GM23338 (cell line): ENCODE measurements around the gene GLI3. TPM values are rescaled to one million over a fixed set of nuclear protein-coding genes. Genes with fewer than 3 reads are reported as not detected.
A peak's percentile ranks its signal among the peaks of the same experiment; 100 is the strongest.

Experiments
- ATAC-seq: fragments of 200-7000 bp; cut with Tn5 transposase; 3 replicates; pipeline ENCODE4 v1.9.1; 2020
- DNase-seq: peaks from one replicate; pipeline ENCODE4 v3.0.0-alpha.2; 2015; ENCODE audit warnings: low spot score
- H2AFZ ChIP-seq: fragments of 200-600 bp; sonication (generic); 2 replicates; pipeline ENCODE4 v1.8.0; 2016; ENCODE audit warnings: antibody characterized with exemption, mild to moderate bottlenecking, moderate library complexity
- H3F3A ChIP-seq: fragments of 200-600 bp; sonication (generic); replicated peaks from 2 replicates; pipeline ENCODE4 v1.8.0; 2017; ENCODE audit warnings: antibody characterized with exemption, mixed run types, low read depth
- H3K27ac ChIP-seq: fragments of 200-600 bp; sonication (generic); 2 replicates; pipeline ENCODE4 v1.6.1; 2016; ENCODE audit warnings: low read depth
- H3K27me3 ChIP-seq: fragments of 200-600 bp; sonication (generic); 2 replicates; pipeline ENCODE4 v1.8.0; 2016; ENCODE audit warnings: mild to moderate bottlenecking, mixed run types, moderate library complexity; ENCODE audit not compliant: insufficient read depth
- H3K36me3 ChIP-seq: fragments of 200-600 bp; sonication (generic); 2 replicates; pipeline ENCODE4 v1.8.0; 2016; ENCODE audit warnings: mild to moderate bottlenecking; ENCODE audit not compliant: insufficient read depth
- H3K4me1 ChIP-seq: fragments of 200-600 bp; sonication (generic); 2 replicates; pipeline ENCODE4 v1.8.0; 2016; ENCODE audit warnings: mild to moderate bottlenecking, moderate library complexity; ENCODE audit not compliant: insufficient read depth
- H3K4me2 ChIP-seq: fragments of 200-600 bp; sonication (generic); 2 replicates; pipeline ENCODE4 v1.7.1; 2017; ENCODE audit warnings: mixed run types
- H3K4me3 ChIP-seq: fragments of 200-600 bp; sonication (generic); 2 replicates; pipeline ENCODE4 v1.6.1; 2016; ENCODE audit warnings: mixed run types
- H3K79me2 ChIP-seq: fragments of 200-600 bp; sonication (generic); replicated peaks from 2 replicates; pipeline ENCODE4 v1.8.0; 2017; ENCODE audit warnings: mild to moderate bottlenecking; ENCODE audit not compliant: insufficient read depth
- H3K9me2 ChIP-seq: fragments of 200-600 bp; sonication (generic); 2 replicates; pipeline ENCODE4 v1.8.0; 2017; ENCODE audit not compliant: insufficient read depth
- H4K20me1 ChIP-seq: fragments of 200-600 bp; sonication (generic); replicated peaks from 2 replicates; pipeline ENCODE4 v1.8.0; 2017; ENCODE audit warnings: mild to moderate bottlenecking; ENCODE audit not compliant: insufficient read depth
- H3K27ac Mint-ChIP-seq: 2 replicates; pipeline ENCODE4 v1.8.0; 2020; ENCODE audit warnings: inconsistent platforms, mild to moderate bottlenecking, moderate library complexity, mixed read lengths
- H3K27me3 Mint-ChIP-seq: 3 replicates; pipeline ENCODE4 v1.8.0; 2022; ENCODE audit warnings: low read depth, mild to moderate bottlenecking, moderate library complexity, mixed read lengths, inconsistent platforms; ENCODE audit not compliant: insufficient read depth, poor library complexity
- H3K36me3 Mint-ChIP-seq: 3 replicates; pipeline ENCODE4 v1.8.0; 2021; ENCODE audit warnings: low read depth, mild to moderate bottlenecking, inconsistent platforms, moderate library complexity, mixed read lengths
- H3K4me1 Mint-ChIP-seq: 3 replicates; pipeline ENCODE4 v1.8.0; 2020; ENCODE audit warnings: mild to moderate bottlenecking, inconsistent platforms, mixed read lengths
- H3K4me3 Mint-ChIP-seq: 3 replicates; pipeline ENCODE4 v1.8.0; 2021; ENCODE audit warnings: moderate library complexity, mild to moderate bottlenecking, inconsistent platforms, mixed read lengths
- H3K9me3 Mint-ChIP-seq: 3 replicates; pipeline ENCODE4 v1.8.0; 2020; ENCODE audit warnings: moderate library complexity, mild to moderate bottlenecking, inconsistent platforms, mixed read lengths
- CREB1 ChIP-seq: fragments of 250-450 bp; sonication (Bioruptor Pico); IDR thresholded peaks from 2 replicates; pipeline ENCODE4 v1.5.0; 2020; ENCODE audit warnings: low read depth, mild to moderate bottlenecking, moderate library complexity
- CTCF ChIP-seq, 2 experiments: fragments of 200-600 bp in 1 of 2; sonication (generic) in 1 of 2; conservative IDR thresholded peaks; 2 replicates each; pipeline versions ENCODE4 v1.5.1 to v1.6.1; 2016 to 2017; ENCODE audit warnings: antibody characterized with exemption in 2 of 2, low read depth in 2 of 2, mild to moderate bottlenecking in 2 of 2, moderate library complexity in 1 of 2
- ETS1 ChIP-seq: IDR thresholded peaks from 2 replicates; pipeline ENCODE4 v1.6.1; 2016; ENCODE audit warnings: antibody characterized with exemption
- EZH2 ChIP-seq: fragments of 200-600 bp; sonication (generic); IDR thresholded peaks from one replicate; pipeline ENCODE4 v1.8.0; 2017; ENCODE audit warnings: antibody characterized with exemption, mild to moderate bottlenecking, low read depth; ENCODE audit not compliant: unreplicated experiment
- EZH2phosphoT487 ChIP-seq: fragments of 200-600 bp; sonication (generic); IDR thresholded peaks from one replicate; pipeline ENCODE4 v1.8.1; 2018; ENCODE audit warnings: antibody characterized with exemption; ENCODE audit not compliant: unreplicated experiment
- JUNB ChIP-seq: IDR thresholded peaks from one replicate; pipeline ENCODE4 v1.6.1; 2016; ENCODE audit warnings: antibody characterized with exemption; ENCODE audit not compliant: unreplicated experiment
- REST ChIP-seq: IDR thresholded peaks from one replicate; pipeline ENCODE4 v1.6.1; 2018; ENCODE audit warnings: antibody characterized with exemption; ENCODE audit not compliant: unreplicated experiment
- STAT1 ChIP-seq: IDR thresholded peaks from one replicate; pipeline ENCODE4 v1.6.1; 2016; ENCODE audit warnings: antibody characterized with exemption; ENCODE audit not compliant: unreplicated experiment
- ZNF114 ChIP-seq: fragments of 250-450 bp; sonication (Bioruptor Pico); IDR thresholded peaks from 2 replicates; pipeline ENCODE4 v1.5.0; 2020; ENCODE audit warnings: mild to moderate bottlenecking, moderate library complexity
- polyA plus RNA-seq: library from polyadenylated mRNA; unstranded; fragments of >200 nt; fragmentation: Nextera tagmentation; extraction: Ambion mirVana; gene quantifications from 2 replicates; pipeline ENCODE4 v1.2.1, GENCODE V29; 2016
- total RNA-seq: library from RNA; depleted of rRNA; stranded (reverse); fragments of >200 nt; shearing (Covaris generic); gene quantifications from 2 replicates; pipeline ENCODE4 v1.2.3, GENCODE V29; 2014

GLI3 gene
- total and polyA plus RNA-seq, 2 experiments from 2014 or later, result 16.1 to 17.9 TPM

GRCh38 chr7:42108803-42109528 lies 128.0 kb downstream of the GLI3 start (continued):
- TF ChIP-seq REST (no peak), EZH2phosphoT487 (no peak), JUNB (no peak), STAT1 (no peak), CREB1 (no peak), ZNF114 (CRISPR knock-in tag) (no peak), EZH2 (no peak), CTCF (conservative IDR thresholded peaks at IDR 0.05; ENCODE audit: low read depth in 2 of 2) (no peak), ETS1 (no peak)

GRCh38 chr7:42107484-42108240 lies 129.3 kb downstream of the GLI3 start:
- peak; percentile 89 for DNase-seq
- 0 out of 2 replicates have a peak, but pooled peaks cover 4% of the 10 kb centered on the region for H3F3A ChIP-seq
- no peak overlapping the region for H3K4me3 ChIP-seq
- Mint-ChIP-seq H3K36me3 (no peaks in the 10 kb centered on the region), H3K4me1 (peaks cover 36% of the 10 kb centered on the region), H3K4me3 (no peak overlapping the region), H3K27me3 (no peaks in the 10 kb centered on the region), H3K27ac (peak overlapping the region; percentile 54; the same call in 1 of the 2 replicates), H3K9me3 (no peaks in the 10 kb centered on the region)
- TF ChIP-seq EZH2phosphoT487 (no peak), CREB1 (0 out of 2 replicates have a peak, but pooled peaks have one; percentile 27)
- no peaks in the 10 kb centered on the region; the same call in 1 of the 2 replicates for H4K20me1 ChIP-seq
- H3K9me2 ChIP-seq, result no peaks in the 10 kb centered on the region
- H3K27ac ChIP-seq, result peak overlapping the region; percentile 72
- H3K27me3 ChIP-seq, result no peaks in the 10 kb centered on the region
- no peaks in the 10 kb centered on the region for H3K36me3 ChIP-seq
- H3K4me2 ChIP-seq, result peak overlapping the region; percentile 52
- no peaks in the 10 kb centered on the region; the same call in 1 of the 2 replicates for H3K79me2 ChIP-seq
- H3K4me1 ChIP-seq, result peaks cover 26% of the 10 kb centered on the region
- no peak overlapping the region for H2AFZ ChIP-seq
- peak; percentile 95 for ATAC-seq
